Hypothalamus (tissue), 51 donors: ENCODE measurements around the gene GLYR1.

ENCODE experiments used
- DNase-seq, 51 donors: peaks; one replicate each; lab custom pipeline; 2025; lab: John Stamatoyannopoulos, UW

GLYR1 gene

GRCh38 chr16:4769306-4769638 is 77.8 kb downstream of the GLYR1 start:
- DNase-seq, result no peak

GRCh38 chr16:4768549-4769305 is 78.4 kb downstream of the GLYR1 start:
- peak; percentile 76 to 98 (median 95) for DNase-seq

- DNase-seq, result peak in 2 of 51 donors; percentile 18 to 75
Observed at GRCh38 chr16:4767872-4768548, 79.1 kb downstream of the GLYR1 start.

GRCh38 chr16:4766875-4767628 is 80.0 kb downstream of the GLYR1 start, which contains the start of gene ZNF500:
Gene ZNF500, minus strand, starts transcription at chr16:4767162. Its CDS starts 1,184 bp downstream, at chr16:4765978.
- DNase-seq, result peak; percentile 51 to 99 (median 95)

- no peak for DNase-seq
Observed at GRCh38 chr16:4765511-4766474, 81.3 kb downstream of the GLYR1 start.

GRCh38 chr16:4763791-4764190 is 83.3 kb downstream of the GLYR1 start:
- no peak for DNase-seq

GRCh38 chr16:4762205-4762604 is 84.9 kb downstream of the GLYR1 start:
- no peak for DNase-seq

- no peak for DNase-seq
Observed at GRCh38 chr16:4760221-4760910, 86.7 kb downstream of the GLYR1 start.

- no peak for DNase-seq
Observed at GRCh38 chr16:4755687-4756086, 91.4 kb downstream of the GLYR1 start.

- DNase-seq, result no peak
Observed at GRCh38 chr16:4754865-4755264, 92.2 kb downstream of the GLYR1 start.

- DNase-seq, result no peak
Observed at GRCh38 chr16:4753227-4753626, 93.9 kb downstream of the GLYR1 start.
